Measurements from ENCODE around the gene DNM3.

DNM3 gene

DNA sequence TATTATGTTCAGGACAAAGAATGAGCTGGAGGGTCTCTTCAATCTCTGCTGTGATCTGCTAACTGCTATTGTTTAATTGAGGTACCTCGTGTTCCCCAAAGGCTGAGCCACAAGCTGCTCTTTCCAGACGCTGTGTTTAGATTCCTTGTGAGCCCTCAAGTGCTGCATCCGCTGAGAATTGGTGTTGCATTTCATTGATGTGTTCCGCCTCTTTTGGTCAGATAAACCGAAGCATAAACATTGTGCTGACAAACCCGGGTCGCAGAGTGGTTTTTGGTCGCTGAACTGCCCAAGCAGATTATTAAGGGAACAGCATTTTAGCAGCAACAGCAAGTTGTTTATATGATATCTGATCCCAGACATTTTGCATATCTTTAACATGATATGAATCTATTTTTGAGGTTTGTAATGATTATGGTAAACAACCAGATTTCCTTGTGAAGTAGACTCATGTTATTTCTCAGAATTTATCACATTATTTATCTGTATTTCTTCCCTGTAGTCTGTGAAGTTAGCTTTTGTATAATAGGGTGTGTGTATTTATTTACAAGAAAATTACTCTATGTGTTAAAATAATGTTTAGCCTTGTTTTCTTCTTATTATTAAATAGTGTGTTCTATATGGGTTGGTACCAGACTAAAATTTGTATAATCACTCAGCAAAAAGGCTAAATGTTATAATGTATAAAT lies 362.0 kb downstream of the DNM3 start:
- peak; percentile 69 for DNase-seq

- no peak for DNase-seq
These were observed 362.6 kb downstream of the DNM3 start for GRCh38 chr1:172203902-172204301.

GRCh38 chr1:172206256-172206655 lies 365.0 kb downstream of the DNM3 start:
- DNase-seq, result no peak

GRCh38 chr1:172208635-172209034 lies 367.3 kb downstream of the DNM3 start:
- DNase-seq, result no peak

- no peak for DNase-seq
These were observed 369.9 kb downstream of the DNM3 start for GRCh38 chr1:172211221-172211620.

DNA sequence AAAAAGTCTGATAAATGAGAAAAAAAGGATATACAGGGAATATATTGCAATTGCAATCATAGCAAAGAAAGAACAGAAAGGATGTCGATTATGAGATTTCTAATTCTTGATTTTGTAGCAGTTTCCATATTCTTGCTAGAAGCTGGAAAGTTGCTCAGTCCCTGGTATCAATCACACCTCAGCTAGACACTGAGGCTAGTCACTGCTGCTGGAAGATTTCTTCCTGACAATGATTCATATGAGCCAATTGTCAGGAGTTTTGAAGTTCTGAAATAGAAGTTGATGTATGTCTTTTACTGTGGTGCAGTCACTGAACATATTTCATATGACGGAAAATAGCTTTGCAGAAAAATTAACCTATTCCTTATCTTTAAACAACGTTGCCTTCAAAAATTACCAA lies 370.8 kb downstream of the DNM3 start:
- DNase-seq, result no peak

- no peak for DNase-seq
These were observed 373.7 kb downstream of the DNM3 start for GRCh38 chr1:172215006-172215405.

GRCh38 chr1:172219966-172220365 lies 378.7 kb downstream of the DNM3 start:
- DNase-seq, result no peak

DNA sequence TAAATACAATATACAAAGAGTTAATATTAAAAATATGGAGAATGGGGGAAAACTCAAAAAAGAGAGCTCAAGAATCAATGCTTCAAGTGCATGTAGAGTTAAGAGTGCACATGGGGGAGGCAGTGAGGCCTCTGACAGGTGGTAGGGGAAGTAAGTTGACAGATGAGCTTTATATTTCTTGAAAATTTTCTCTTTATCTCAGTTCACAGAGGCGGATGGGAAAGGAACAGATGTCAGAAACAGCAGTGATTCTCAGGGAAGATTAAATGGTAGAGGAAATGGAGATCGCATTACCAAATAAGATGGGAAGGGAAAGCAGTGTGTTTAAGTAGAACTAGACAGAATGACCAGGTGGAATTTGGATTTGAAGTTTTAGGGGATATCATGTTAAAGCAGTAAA lies 379.1 kb downstream of the DNM3 start:
- DNase-seq, result no peak

DNA sequence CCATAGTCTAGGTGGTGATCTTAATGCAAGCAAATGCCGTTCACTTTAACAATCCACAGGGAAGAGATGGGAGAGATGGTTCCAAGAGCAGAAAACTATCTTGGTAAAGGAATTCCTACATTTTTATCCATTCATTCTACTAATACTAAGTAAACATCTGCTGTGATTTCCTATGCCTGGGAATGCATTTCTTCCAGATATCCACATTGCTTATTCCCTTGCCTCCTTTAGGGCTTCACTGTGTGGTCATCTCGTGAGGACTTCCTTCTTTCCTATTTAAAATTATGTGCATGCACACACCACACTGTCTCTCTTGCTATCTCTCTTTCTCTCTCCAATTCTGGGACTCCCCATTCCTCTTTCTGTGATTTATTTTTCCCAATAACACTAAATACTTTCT lies 380.1 kb downstream of the DNM3 start:
- DNase-seq, result no peak

DNA sequence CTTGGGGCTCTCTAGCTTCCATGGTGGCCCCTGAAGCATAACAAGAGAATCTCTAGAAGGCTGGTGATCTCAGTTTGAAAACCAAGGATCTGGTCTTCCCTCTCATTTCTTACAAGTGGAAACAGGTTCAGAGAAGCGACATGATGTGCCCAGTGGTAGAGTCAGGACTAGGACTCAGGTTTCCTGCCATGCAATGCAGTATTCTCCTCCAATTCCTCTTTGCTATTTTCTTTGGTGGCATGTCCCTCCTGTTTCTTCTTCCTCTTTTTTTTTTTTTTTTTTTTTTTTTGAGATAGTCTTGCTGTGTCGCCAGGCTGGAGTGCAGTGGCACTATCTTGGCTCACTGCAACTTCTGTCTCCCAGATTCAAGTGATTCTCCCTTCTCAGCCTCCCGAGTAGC lies 383.6 kb downstream of the DNM3 start:
- DNase-seq, result no peak

GRCh38 chr1:172229942-172230341 lies 388.6 kb downstream of the DNM3 start:
- DNase-seq, result no peak

DNA sequence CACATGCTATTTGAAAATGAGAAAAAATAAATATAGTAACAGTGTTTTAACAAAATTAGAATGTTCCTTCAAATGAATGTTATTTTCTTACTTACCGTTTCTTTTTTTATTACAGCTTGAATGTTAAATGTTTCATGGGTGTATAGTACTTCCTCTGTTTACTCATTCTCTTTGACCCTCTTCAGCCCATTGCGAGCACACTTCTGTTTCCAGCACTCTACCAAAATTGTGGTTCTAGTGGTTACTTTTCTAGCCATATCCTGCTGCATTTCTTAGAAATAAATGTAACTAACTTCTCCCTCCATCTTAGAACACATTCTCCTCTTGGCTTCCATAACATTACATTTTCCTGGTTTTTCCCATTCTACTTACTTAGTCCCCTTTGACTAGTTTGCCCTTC lies 389.2 kb downstream of the DNM3 start:
- no peak for DNase-seq

GRCh38 chr1:172236958-172237357 lies 395.7 kb downstream of the DNM3 start:
- no peak for DNase-seq

- DNase-seq, result no peak
These were observed 396.9 kb downstream of the DNM3 start for GRCh38 chr1:172238158-172238557.

- no peak for DNase-seq
These were observed 397.7 kb downstream of the DNM3 start for GRCh38 chr1:172238965-172239364.

DNA sequence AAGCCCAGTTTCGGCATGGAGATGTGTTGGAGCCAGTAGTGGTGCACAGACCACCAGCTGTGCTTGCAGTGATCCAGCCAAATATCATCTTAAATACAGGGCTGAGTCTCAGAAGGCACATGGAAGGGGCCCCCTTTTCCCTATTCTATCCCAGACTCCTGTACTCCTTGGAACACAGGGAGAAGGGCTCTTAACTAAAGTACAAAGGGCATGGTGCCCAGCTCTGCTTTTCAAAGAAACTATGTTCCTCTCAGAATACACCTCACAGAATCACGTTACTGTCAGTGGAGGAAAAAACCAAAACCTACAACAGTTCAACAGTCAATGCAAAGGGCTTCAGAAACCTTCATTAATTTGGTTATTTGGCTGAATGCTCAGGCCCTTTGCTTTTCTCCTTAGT lies 398.6 kb downstream of the DNM3 start:
- DNase-seq, result no peak

- DNase-seq, result no peak
These were observed 400.2 kb downstream of the DNM3 start for GRCh38 chr1:172241540-172241939.

GRCh38 chr1:172244865-172245264 lies 403.6 kb downstream of the DNM3 start:
- no peak for DNase-seq

DNA sequence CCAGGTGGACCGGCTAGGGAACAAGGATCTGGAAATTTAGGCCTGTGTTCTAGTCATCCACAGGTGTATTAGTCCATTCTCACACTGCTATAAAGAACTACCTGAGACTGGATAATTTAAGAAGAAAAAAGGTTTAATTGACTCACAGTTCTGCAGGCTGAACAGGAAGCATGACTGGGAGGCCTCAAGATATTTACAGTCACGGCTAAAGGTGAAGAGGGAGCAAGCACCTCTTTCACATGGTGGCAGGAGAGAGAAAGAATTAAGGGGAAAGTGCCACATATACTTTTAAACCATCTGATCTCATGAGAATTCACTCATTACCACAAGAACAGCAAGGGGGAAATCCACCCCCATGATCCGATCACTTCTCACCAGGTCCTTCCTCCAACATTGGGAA lies 404.5 kb downstream of the DNM3 start:
- no peak for DNase-seq

GRCh38 chr1:172246521-172247390 lies 405.5 kb downstream of the DNM3 start:
- no peak for DNase-seq

DNA sequence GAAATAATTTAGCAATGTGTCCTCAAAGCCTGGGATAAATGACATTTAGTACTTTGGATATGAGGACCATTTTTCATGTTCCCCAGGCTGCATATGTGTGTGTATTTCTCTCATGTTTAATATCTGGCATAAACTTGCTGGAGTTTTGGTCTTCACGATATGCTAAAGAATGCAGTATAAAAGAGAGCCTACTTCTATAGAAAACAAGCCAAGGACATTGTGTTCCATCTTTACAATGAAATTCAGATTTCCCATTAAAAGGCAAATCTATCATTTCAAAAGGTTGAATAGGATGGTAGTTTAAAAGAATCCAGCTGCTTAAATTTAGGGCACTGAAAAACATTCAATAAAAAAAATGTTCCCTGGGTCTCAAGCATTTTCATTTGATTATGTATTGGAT lies 410.2 kb downstream of the DNM3 start:
- DNase-seq, result no peak

DNA sequence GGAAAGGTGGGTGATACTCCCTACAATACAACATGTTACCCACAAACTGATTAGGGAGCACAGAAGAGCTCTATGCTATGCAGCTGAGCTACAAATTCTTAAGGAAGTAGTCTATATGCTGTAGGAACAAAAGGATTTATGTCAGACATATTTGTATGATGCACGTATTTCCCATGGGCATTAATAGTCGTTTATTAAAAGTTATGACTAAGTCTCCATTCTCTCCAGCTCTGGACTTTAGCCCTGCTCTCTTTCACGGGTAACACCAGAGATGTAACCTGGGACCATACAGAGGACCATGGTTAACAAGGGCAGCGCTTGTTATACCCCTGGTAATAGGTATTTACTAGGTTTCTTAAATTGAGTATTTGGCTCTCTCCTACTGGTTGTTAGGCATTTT lies 411.0 kb downstream of the DNM3 start:
- DNase-seq, result no peak

DNA sequence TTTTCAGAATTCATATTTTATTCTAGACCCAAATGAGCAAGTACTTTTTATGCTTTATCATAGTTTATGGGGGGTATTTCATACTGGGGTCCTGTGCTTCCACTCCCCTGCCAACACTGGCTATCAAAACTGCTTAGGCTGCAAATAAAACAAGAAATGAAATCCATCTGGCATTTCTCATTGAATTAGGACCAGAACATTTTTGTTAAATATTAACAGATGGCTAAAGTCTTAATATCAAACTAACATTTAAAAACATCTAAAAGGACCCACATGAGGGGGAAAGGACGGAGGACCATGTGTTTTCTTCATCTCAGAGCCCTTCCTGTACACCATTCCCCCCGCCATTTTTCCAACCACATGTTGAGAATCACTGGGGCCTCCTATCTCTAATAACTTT lies 411.7 kb downstream of the DNM3 start:
- no peak for DNase-seq
